Muscle of leg (tissue), 11 donors: ENCODE data around the gene PPIF. TPM values are rescaled to one million over a fixed set of nuclear protein-coding genes. Genes with fewer than 3 reads are reported as not detected.

Experiments used
- DNase-seq: peaks from one replicate; pipeline ENCODE4 v3.0.0; 2013
- H3K27ac ChIP-seq: one replicate; pipeline ENCODE4 v1.5.1; 2013; ENCODE audit warnings: mild to moderate bottlenecking, low read length, control low read depth
- H3K27me3 ChIP-seq: one replicate; pipeline ENCODE4 v1.6.1; 2013; ENCODE audit warnings: low read length; ENCODE audit not compliant: control insufficient read depth, insufficient read depth
- H3K36me3 ChIP-seq: one replicate; pipeline ENCODE4 v1.6.1; 2013; ENCODE audit warnings: low read length; ENCODE audit not compliant: control insufficient read depth, insufficient read depth
- H3K4me1 ChIP-seq: one replicate; pipeline ENCODE4 v1.6.1; 2013; ENCODE audit warnings: low read length; ENCODE audit not compliant: control insufficient read depth, insufficient read depth
- H3K4me3 ChIP-seq: one replicate; pipeline ENCODE4 v1.5.1; 2013; ENCODE audit warnings: low read length, control low read depth
- H3K9me3 ChIP-seq: replicated peaks from 2 replicates; pipeline ENCODE4 v1.6.1; 2013; ENCODE audit warnings: low read depth, low read length; ENCODE audit not compliant: control insufficient read depth
- WGBS: methylation state at CpG from one replicate; pipeline ENCODE4 v1.1.5; 2013; ENCODE audit warnings: missing lambda C conversion rate; ENCODE audit not compliant: insufficient coverage; 5-methylcytosine and 5-hydroxymethylcytosine counted together
- polyA plus RNA-seq, 8 donors: library from polyadenylated mRNA; unstranded; fragments of 120-200 nt; gene quantifications; one replicate each; pipeline versions ENCODE4 v1.2.1 to v1.2.3, GENCODE V29; 2013; ENCODE audit warnings: inconsistent platforms in 1 of 8, low replicate concordance in 1 of 8; ENCODE audit not compliant: insufficient read length in 8 of 8, insufficient read depth in 1 of 8
- total RNA-seq: library from RNA; stranded (reverse); fragments of 120-200 nt; gene quantifications from one replicate; pipeline ENCODE4 v1.2.4, GENCODE V29; 2013

PPIF gene
- total and polyA plus RNA-seq, 9 donors: 8.3 to 28.6 (median 24.3) TPM

- no peak overlapping the region for H3K27ac ChIP-seq
- no peaks in the 10 kb centered on the region for H3K9me3 ChIP-seq
- H3K36me3 ChIP-seq: peaks cover 87% of the 10 kb centered on the region
- 100% methylated on average over 1 of the region's 8 CpGs for WGBS
- peaks cover 9% of the 10 kb centered on the region for H3K4me1 ChIP-seq
- no peaks in the 10 kb centered on the region for H3K27me3 ChIP-seq
- no peak overlapping the region for H3K4me3 ChIP-seq
- DNase-seq: no peak
Measured at GRCh38 chr10:79305515-79305914, 41.8 kb upstream of the PPIF start.

- no peak overlapping the region for H3K27ac ChIP-seq
- no peak overlapping the region for H3K4me3 ChIP-seq
- no peak for DNase-seq
- no peaks in the 10 kb centered on the region for H3K9me3 ChIP-seq
- no peaks in the 10 kb centered on the region for H3K27me3 ChIP-seq
- H3K4me1 ChIP-seq: peaks cover 11% of the 10 kb centered on the region
- WGBS: 97% methylated on average over 10 of the region's 15 CpGs
- H3K36me3 ChIP-seq: peaks cover 82% of the 10 kb centered on the region
Measured at GRCh38 chr10:79305988-79306387, 41.3 kb upstream of the PPIF start.

- no peaks in the 10 kb centered on the region for H3K9me3 ChIP-seq
- no peak overlapping the region for H3K4me3 ChIP-seq
- no peak overlapping the region for H3K27ac ChIP-seq
- H3K27me3 ChIP-seq: no peaks in the 10 kb centered on the region
- no peak for DNase-seq
- 91% methylated on average over 8 of the region's 8 CpGs for WGBS
- H3K4me1 ChIP-seq: peaks cover 13% of the 10 kb centered on the region
- H3K36me3 ChIP-seq: peaks cover 75% of the 10 kb centered on the region
Measured at GRCh38 chr10:79306644-79307220, 40.5 kb upstream of the PPIF start.

GRCh38 chr10:79308016-79308415 lies 39.3 kb upstream of the PPIF start:
- no peaks in the 10 kb centered on the region for H3K9me3 ChIP-seq
- no peaks in the 10 kb centered on the region for H3K27me3 ChIP-seq
- no peak for DNase-seq
- peaks cover 13% of the 10 kb centered on the region for H3K4me1 ChIP-seq
- H3K36me3 ChIP-seq: peaks cover 76% of the 10 kb centered on the region
- WGBS: 70% methylated on average over 6 of the region's 7 CpGs
- no peak overlapping the region for H3K27ac ChIP-seq
- no peak overlapping the region for H3K4me3 ChIP-seq

- no peaks in the 10 kb centered on the region for H3K9me3 ChIP-seq
- 77% methylated on average over 13 of the region's 14 CpGs for WGBS
- peaks cover 77% of the 10 kb centered on the region for H3K36me3 ChIP-seq
- no peak for DNase-seq
- H3K4me1 ChIP-seq: peaks cover 15% of the 10 kb centered on the region
- H3K27me3 ChIP-seq: no peaks in the 10 kb centered on the region
- no peak overlapping the region for H3K27ac ChIP-seq
- no peak overlapping the region for H3K4me3 ChIP-seq
Measured at GRCh38 chr10:79308969-79309665, 38.2 kb upstream of the PPIF start.

GRCh38 chr10:79310200-79310865 lies 36.9 kb upstream of the PPIF start:
- H3K27ac ChIP-seq: no peak overlapping the region
- H3K27me3 ChIP-seq: no peaks in the 10 kb centered on the region
- 76% methylated on average over 14 of the region's 29 CpGs for WGBS
- H3K9me3 ChIP-seq: no peaks in the 10 kb centered on the region
- H3K36me3 ChIP-seq: peaks cover 72% of the 10 kb centered on the region
- peaks cover 17% of the 10 kb centered on the region for H3K4me1 ChIP-seq
- H3K4me3 ChIP-seq: no peak overlapping the region
- DNase-seq: no peak

GRCh38 chr10:79310911-79311573 lies 36.2 kb upstream of the PPIF start:
- whole genome bisulfite sequencing: 72% methylated on average over 13 of the region's 26 CpGs

GRCh38 chr10:79311581-79312407 lies 35.5 kb upstream of the PPIF start:
- 93% methylated on average over 8 of the region's 15 CpGs for WGBS
- Histone ChIP-seq H3K27me3 (no peaks in the 10 kb centered on the region), H3K9me3 (no peaks in the 10 kb centered on the region), H3K4me3 (no peak overlapping the region), H3K4me1 (peaks cover 17% of the 10 kb centered on the region), H3K36me3 (peaks cover 60% of the 10 kb centered on the region), H3K27ac (no peak overlapping the region)
- no peak for DNase-seq

More at GRCh38 chr10:79310911-79311573, 36.2 kb upstream of the PPIF start:
- Histone ChIP-seq H3K36me3 (peaks cover 68% of the 10 kb centered on the region), H3K9me3 (no peaks in the 10 kb centered on the region), H3K4me3 (no peak overlapping the region), H3K27ac (no peak overlapping the region), H3K4me1 (peaks cover 17% of the 10 kb centered on the region), H3K27me3 (no peaks in the 10 kb centered on the region)
- DNase-seq: no peak

GRCh38 chr10:79312601-79313187 lies 34.6 kb upstream of the PPIF start:
- no peak for DNase-seq
- WGBS: 87% methylated on average over 15 of the region's 22 CpGs

More at GRCh38 chr10:79312601-79313187, 34.6 kb upstream of the PPIF start:
- Histone ChIP-seq H3K4me1 (peaks cover 22% of the 10 kb centered on the region), H3K27ac (no peak overlapping the region), H3K9me3 (no peaks in the 10 kb centered on the region), H3K36me3 (peaks cover 53% of the 10 kb centered on the region), H3K27me3 (no peaks in the 10 kb centered on the region), H3K4me3 (no peak overlapping the region)
